NCI-H345 treated with DMSO at 0.1 percent for 48 hours (cell line): ENCODE results near the gene TMEM106B.

ENCODE experiments used
- DNase-seq: peaks from one replicate; lab custom pipeline; 2025; ENCODE audit not compliant: unreplicated experiment; lab: John Stamatoyannopoulos, UW

TMEM106B gene

GRCh38 chr7:12226756-12227155, 15.7 kb downstream of the TMEM106B start:
- no peak for DNase-seq

GRCh38 chr7:12228024-12228423, 16.9 kb downstream of the TMEM106B start:
- no peak for DNase-seq

- no peak for DNase-seq
These were observed 18.0 kb downstream of the TMEM106B start for GRCh38 chr7:12229046-12229445.

- DNase-seq = no peak
These were observed 20.0 kb downstream of the TMEM106B start for GRCh38 chr7:12231097-12231496.

GRCh38 chr7:12233175-12233574, 22.1 kb downstream of the TMEM106B start:
- DNase-seq = no peak

- DNase-seq = no peak
These were observed 23.3 kb downstream of the TMEM106B start for GRCh38 chr7:12234334-12234865.

- DNase-seq = no peak
These were observed 24.9 kb downstream of the TMEM106B start for GRCh38 chr7:12235970-12236369.

GRCh38 chr7:12237007-12237406, 25.9 kb downstream of the TMEM106B start:
- no peak for DNase-seq

- DNase-seq = no peak
These were observed 28.7 kb downstream of the TMEM106B start for GRCh38 chr7:12239806-12240205.

- no peak for DNase-seq
These were observed 33.0 kb downstream of the TMEM106B start for GRCh38 chr7:12244129-12244528.

- peak; percentile 49 for DNase-seq
These were observed 33.6 kb downstream of the TMEM106B start for GRCh38 chr7:12244694-12245093.

GRCh38 chr7:12249706-12250105, 38.6 kb downstream of the TMEM106B start:
- no peak for DNase-seq

GRCh38 chr7:12250232-12250631, 39.1 kb downstream of the TMEM106B start:
- DNase-seq = no peak

- DNase-seq = no peak
These were observed 45.0 kb downstream of the TMEM106B start for GRCh38 chr7:12256090-12256489.

GRCh38 chr7:12257582-12257981, 46.5 kb downstream of the TMEM106B start:
- DNase-seq = no peak

GRCh38 chr7:12258074-12258473, 47.0 kb downstream of the TMEM106B start:
- DNase-seq = no peak

GRCh38 chr7:12267542-12267941, 56.4 kb downstream of the TMEM106B start:
- DNase-seq = no peak

- no peak for DNase-seq
These were observed 58.2 kb downstream of the TMEM106B start for GRCh38 chr7:12269100-12269895.

GRCh38 chr7:12281038-12281437, 69.9 kb downstream of the TMEM106B start:
- DNase-seq = no peak

GRCh38 chr7:12287901-12288300, 76.8 kb downstream of the TMEM106B start:
- no peak for DNase-seq

GRCh38 chr7:12289996-12290395, 78.9 kb downstream of the TMEM106B start:
- no peak for DNase-seq

- DNase-seq = no peak
These were observed 79.7 kb downstream of the TMEM106B start for GRCh38 chr7:12290761-12291160.

GRCh38 chr7:12291870-12292269, 80.8 kb downstream of the TMEM106B start:
- no peak for DNase-seq
